ENCODE results near the gene FOXJ1.
A peak's percentile ranks its signal among the peaks of the same experiment; 100 is the strongest.

Gene FOXJ1

GRCh38 chr17:76141212-76142038 lies at the start of gene FOXJ1 (continued):
- TF ChIP-seq PRDM1 (tag by site-specific recombination; IDR thresholded peaks at IDR 0.05) (peak; percentile 89), ZNF585B (tag by site-specific recombination; IDR thresholded peaks at IDR 0.05) (no peak), EGR2 (tag by site-specific recombination; IDR thresholded peaks at IDR 0.05; ENCODE audit: low read depth) (peak; percentile 45; the same call in 1 of the 2 replicates), ZNF561 (tag by site-specific recombination; IDR thresholded peaks at IDR 0.05; ENCODE audit: borderline replicate concordance) (0 out of 2 replicates have a peak, but pooled peaks have one; percentile 55), PATZ1 (tag by site-specific recombination; IDR thresholded peaks at IDR 0.05) (peak; percentile 93), ZEB2 (tag by site-specific recombination; IDR thresholded peaks at IDR 0.05) (peak; percentile 76; the same call in 1 of the 2 replicates), ZBTB48 (tag by site-specific recombination; IDR thresholded peaks at IDR 0.05) (peak; percentile 74), ZFHX2 (tag by site-specific recombination; conservative IDR thresholded peaks at IDR 0.05) (peak; percentile 49), ZNF155 (tag by site-specific recombination; IDR thresholded peaks at IDR 0.05) (no peak), ZNF341 (tag by site-specific recombination; IDR thresholded peaks at IDR 0.05; ENCODE audit: low read depth) (peak; percentile 52; the same call in 1 of the 2 replicates), ZNF214 (tag by site-specific recombination; IDR thresholded peaks at IDR 0.05; ENCODE audit: borderline replicate concordance) (no peak), ZBTB17 (tag by site-specific recombination; IDR thresholded peaks at IDR 0.05) (peak; percentile 86), ZNF768 (tag by site-specific recombination; IDR thresholded peaks at IDR 0.05) (no peak), WT1 (tag by site-specific recombination; IDR thresholded peaks at IDR 0.05) (peak; percentile 54; the same call in 1 of the 2 replicates), SP3 (tag by site-specific recombination; IDR thresholded peaks at IDR 0.05) (peak; percentile 81), YY1 (tag by site-specific recombination; IDR thresholded peaks at IDR 0.05) (no peak), ZNF24 (tag by site-specific recombination; IDR thresholded peaks at IDR 0.05) (0 out of 2 replicates have a peak, but pooled peaks have one; percentile 59), PRDM10 (tag by site-specific recombination; IDR thresholded peaks at IDR 0.05) (peak; percentile 74), REST (tag by site-specific recombination; IDR thresholded peaks at IDR 0.05) (no peak), ZNF596 (tag by site-specific recombination; IDR thresholded peaks at IDR 0.05) (no peak), ZNF600 (tag by site-specific recombination; IDR thresholded peaks at IDR 0.05) (peak; percentile 68), PBX3 (CRISPR knock-in tag; IDR thresholded peaks at IDR 0.05) (peak; percentile 93), GLIS1 (tag by site-specific recombination; IDR thresholded peaks at IDR 0.05) (peak; percentile 70), TCF7L2 (IDR thresholded peaks at IDR 0.05; ENCODE audit: borderline replicate concordance, low read depth, low read length) (0 out of 2 replicates have a peak, but pooled peaks have one; percentile 15), HIC1 (tag by site-specific recombination; IDR thresholded peaks at IDR 0.05) (peak; percentile 79), ZNF423 (tag by site-specific recombination; IDR thresholded peaks at IDR 0.05) (no peak), ZSCAN30 (tag by site-specific recombination; IDR thresholded peaks at IDR 0.05) (0 out of 2 replicates have a peak, but pooled peaks have one; percentile 34)

Data from HEK293 (cell line).